Coronary artery (tissue), 2 donors: ENCODE data around the gene TNS2.
"Not testable (repeated sequence)": the region's sequence is repeated elsewhere in the genome, so short reads cannot be mapped to it uniquely, and the experiment has no call there.

Source experiments
- DNase-seq: peaks from one replicate; pipeline ENCODE4 v3.0.0-alpha.2; 2017; ENCODE audit warnings: low spot score
- H3K27ac ChIP-seq, 2 donors: fragments of 200-600 bp; sonication (generic); one replicate each; pipeline ENCODE4 v1.5.1; 2016 to 2019
- H3K4me3 ChIP-seq: fragments of 200-600 bp; sonication (generic); 2 replicates; pipeline ENCODE4 v1.5.1; 2016; ENCODE audit warnings: mild to moderate bottlenecking, moderate library complexity
- CTCF ChIP-seq: fragments of 200-600 bp; sonication (generic); IDR thresholded peaks from one replicate; pipeline ENCODE4 v1.5.1; 2019; ENCODE audit warnings: antibody characterized with exemption

Gene TNS2

GRCh38 chr12:53007343-53007742, 42.5 kb upstream of the TNS2 start:
- TF ChIP-seq CTCF = no peak
- no peak for DNase-seq
- Histone ChIP-seq H3K27ac (peak overlapping the region in 1 of 2 donors; percentile 94), H3K4me3 (peak overlapping the region; percentile 78)

- DNase-seq, H3K27ac ChIP-seq, H3K4me3 ChIP-seq: not testable (repeated sequence)
Measured at GRCh38 chr12:53008760-53009159, 41.1 kb upstream of the TNS2 start.

- DNase-seq = no peak
- TF ChIP-seq CTCF = no peak
- Histone ChIP-seq H3K4me3 (no peak overlapping the region), H3K27ac (no peak overlapping the region)
Measured at GRCh38 chr12:53010955-53011354, 38.9 kb upstream of the TNS2 start.

- DNase-seq = no peak
- Histone ChIP-seq H3K27ac (no peak overlapping the region), H3K4me3 (no peak overlapping the region)
Measured at GRCh38 chr12:53011889-53012288, 38.0 kb upstream of the TNS2 start.

GRCh38 chr12:53012928-53013327, 36.9 kb upstream of the TNS2 start:
- TF ChIP-seq CTCF = no peak
- DNase-seq = no peak
- Histone ChIP-seq H3K27ac (no peak overlapping the region), H3K4me3 (no peak overlapping the region)

More at GRCh38 chr12:53011889-53012288, 38.0 kb upstream of the TNS2 start:
- no peak for TF ChIP-seq CTCF

- TF ChIP-seq CTCF = no peak
- no peak overlapping the region for H3K4me3 ChIP-seq
- H3K27ac ChIP-seq = no peak overlapping the region
- no peak for DNase-seq
Measured at GRCh38 chr12:53014709-53015108, 35.2 kb upstream of the TNS2 start.

GRCh38 chr12:53025250-53025649, 24.6 kb upstream of the TNS2 start:
- no peak for TF ChIP-seq CTCF
- DNase-seq = no peak
- H3K4me3 ChIP-seq = no peak overlapping the region
- no peak overlapping the region for H3K27ac ChIP-seq

GRCh38 chr12:53027014-53027413, 22.9 kb upstream of the TNS2 start:
- not testable (repeated sequence) for H3K27ac ChIP-seq, DNase-seq, H3K4me3 ChIP-seq
